ENCODE results near the gene ATP11A.

Gene ATP11A

DNA sequence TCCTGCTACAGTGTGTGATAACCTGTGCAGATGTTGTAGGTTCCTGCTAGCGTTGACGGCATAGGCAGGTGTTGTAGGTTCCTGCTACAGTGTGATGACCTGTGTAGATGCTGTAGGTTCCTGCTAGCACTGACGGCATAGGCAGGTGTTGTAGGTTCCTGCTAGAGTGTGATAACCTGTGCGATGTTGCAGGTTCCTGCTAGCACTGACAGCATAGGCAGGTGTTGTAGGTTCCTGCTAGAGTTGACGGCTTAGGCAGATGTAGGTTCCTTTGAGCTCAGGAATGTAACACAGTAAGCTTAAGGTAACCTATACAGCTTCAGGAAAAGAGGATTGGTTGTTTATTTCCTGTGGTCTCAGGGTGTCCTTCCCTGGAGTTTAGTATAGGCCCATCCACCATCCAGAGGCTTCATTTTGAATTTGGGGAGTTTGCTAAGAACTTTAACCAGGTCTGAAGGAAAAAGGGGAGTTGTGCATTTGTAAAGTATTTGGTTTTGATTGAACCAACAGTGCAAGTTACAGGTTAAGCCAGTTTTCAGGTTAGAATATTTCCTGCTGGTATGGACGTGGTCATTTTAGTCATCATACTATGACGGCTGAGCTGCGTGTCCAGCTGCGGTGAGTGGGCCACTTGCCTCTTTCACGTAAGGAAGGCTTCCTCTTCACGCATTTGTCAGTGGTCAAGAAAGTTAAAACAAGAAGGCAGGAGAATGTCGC lies 53.8 kb downstream of the ATP11A start:
- no peak for DNase-seq

DNA sequence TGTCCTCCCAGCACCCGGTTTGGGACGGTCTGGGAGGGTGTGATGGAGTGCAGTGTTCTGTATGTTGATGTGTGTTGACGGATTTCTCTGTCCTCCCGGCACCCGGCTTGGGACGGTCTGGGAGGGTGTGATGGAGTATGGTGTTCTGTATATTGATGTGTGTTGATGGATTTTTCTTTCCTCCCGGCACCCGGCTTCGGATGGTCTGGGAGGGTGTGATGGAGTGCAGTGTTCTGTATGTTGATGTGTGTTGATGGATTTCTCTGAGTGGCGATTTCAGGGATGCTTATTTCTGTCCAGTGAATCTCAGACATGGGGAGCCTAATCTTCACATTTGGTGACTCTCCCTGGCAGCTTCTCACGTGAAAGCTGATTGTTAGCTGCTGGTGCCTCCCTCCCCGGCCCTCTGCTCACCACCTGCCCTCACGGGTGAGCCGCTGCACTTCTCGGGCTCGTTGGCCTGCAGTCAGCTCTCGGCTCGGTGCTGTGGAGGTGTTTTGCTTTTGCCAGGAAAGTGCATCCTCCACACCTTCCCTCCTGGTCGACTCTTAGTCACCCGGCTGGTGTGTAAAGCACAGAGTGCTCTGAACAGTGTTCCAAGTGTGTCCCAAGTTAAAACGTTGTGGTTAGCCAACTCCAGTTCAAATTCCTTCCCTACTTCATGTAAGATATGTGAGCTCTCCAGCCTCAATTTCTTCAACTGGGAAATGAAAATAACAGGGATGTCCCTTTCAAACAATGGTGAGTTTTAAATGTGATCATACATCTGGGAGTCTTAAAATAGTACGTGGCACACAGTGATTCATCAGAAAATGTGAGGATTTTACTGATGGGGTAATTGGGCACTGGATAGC lies 54.6 kb downstream of the ATP11A start:
- DNase-seq: peak; percentile 21

DNA sequence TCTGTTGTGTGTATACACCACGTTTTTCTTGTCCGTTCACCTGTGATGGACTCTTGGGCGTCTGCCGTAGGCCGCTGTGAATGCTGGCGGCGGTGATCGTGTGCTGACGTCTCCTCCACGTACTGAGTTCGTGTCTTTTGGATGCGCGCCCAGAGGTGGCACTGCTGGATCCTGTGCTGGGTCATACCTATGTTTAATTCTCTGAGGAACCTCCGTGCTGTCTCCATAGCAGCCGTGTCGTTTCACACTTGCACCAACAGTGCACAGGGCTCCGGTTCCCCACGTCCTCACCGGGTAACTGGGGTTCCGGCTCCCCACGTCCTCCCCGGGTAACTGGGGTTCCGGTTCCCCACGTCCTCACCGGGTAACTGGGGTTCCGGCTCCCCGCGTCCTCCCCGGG lies 56.2 kb downstream of the ATP11A start:
- DNase-seq: no peak

DNA sequence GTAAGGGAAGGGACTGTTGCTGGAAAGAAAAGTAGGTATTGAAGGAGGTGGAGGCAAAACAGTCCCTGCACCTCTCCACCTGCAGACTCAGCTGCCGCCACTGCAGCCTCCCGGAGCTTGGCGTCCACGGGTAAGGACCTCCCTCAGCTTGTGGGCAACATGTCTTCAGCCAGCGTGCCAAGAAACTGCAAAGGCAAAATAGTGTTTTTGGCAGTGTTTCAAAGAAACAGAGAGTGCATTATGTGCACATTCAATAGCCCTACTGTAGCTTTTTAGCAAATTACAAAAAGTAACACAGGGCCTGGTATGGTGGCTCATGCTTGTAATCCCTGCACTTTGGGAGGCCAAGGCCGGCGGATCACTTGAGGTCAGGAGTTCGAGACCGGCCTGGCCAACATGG lies 57.4 kb downstream of the ATP11A start:
- DNase-seq: no peak

DNA sequence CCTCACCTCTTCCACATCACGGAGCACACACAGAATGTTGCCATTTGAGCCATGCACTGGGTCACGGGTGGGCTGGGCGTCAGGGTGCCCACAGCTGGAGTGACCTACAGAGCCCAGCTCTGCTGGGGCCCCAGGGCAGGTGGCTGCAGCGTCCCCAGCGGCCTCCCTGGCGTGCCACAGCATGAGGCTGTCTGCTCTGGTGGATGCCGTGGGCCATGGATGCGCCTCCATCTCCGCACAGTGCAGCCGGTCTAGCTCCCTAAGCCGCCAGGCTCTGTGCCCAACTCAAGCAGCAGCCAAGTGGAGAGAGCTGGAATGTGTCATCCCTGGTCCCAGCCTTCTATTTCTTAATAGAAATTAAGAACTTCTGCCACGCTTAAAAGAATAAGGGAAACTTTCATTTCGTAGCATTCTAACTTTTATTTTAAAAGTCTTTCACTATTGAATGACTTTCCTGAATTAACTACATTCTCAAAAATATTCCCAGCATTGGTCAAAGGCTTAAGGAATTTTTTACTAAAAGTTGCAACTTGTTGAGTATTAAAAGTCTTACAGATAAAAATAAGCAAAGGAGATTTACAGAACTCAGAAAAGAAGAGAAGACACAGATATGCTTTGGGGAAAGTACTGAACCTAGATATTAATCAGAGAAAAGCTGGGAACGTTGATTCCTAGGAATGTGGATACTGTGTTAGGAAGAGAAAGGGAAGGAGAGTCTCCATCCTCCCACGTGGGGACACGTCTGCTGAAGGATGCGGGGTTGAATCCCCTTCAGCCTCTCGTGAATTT lies 59.3 kb downstream of the ATP11A start:
- DNase-seq: no peak

DNA sequence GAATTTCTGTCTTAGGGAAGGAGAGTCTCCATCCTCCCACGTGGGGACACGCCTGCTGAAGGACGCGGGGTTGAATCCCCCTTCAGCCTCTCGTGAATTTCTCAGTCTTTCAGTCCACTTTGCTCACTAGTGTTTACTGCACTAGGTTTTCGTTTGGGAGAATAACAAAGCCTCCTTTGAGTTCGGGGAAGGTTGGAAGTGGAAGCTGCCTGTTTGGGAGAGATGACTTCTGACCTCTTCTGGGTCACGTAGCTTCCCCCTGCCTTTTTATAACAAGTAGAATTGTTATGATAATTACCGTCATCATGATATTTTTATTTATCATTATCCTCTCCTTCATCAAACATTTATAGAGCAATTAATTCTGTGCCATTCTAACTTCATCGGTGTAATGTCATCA lies 60.7 kb downstream of the ATP11A start:
- DNase-seq: no peak

DNA sequence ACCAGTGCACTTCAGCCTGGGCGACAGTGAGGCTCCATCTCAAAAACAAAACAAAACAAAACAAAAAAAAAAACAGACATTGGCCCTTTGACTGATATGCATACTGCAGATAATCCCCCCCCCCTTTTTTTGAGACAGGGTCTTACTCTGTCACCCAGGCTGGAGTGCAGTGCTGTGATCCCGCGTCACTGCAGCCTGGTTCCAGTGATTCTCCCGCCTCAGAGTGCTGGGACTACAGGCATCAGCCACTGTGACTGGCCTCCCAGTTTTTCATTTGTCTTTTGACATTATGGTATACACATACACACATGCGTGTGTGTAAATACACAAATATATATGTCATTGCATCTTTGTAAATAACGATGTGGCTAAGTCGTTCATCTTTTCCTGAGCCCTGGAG lies 61.8 kb downstream of the ATP11A start:
- no peak for DNase-seq

DNA sequence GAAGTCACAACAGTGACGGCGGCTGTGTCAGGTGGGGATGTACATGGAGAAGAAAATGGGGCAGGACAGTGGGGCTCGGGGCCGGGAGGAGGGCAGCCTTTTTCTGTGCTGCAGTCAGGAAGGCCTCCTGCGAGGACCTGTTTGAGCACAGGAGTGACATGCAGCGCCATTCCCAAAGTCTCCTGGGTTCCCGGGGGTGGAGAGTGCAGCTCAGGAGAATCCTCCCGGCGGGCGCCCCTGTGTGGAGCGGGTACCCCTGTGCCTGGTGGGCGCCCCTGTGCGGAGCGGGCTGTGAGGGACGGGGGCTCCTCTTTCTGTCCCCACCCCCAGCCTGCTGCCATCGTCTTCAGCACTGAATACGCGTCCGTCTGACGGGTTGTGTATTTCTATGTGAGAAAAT lies 62.4 kb downstream of the ATP11A start:
- DNase-seq: no peak

DNA sequence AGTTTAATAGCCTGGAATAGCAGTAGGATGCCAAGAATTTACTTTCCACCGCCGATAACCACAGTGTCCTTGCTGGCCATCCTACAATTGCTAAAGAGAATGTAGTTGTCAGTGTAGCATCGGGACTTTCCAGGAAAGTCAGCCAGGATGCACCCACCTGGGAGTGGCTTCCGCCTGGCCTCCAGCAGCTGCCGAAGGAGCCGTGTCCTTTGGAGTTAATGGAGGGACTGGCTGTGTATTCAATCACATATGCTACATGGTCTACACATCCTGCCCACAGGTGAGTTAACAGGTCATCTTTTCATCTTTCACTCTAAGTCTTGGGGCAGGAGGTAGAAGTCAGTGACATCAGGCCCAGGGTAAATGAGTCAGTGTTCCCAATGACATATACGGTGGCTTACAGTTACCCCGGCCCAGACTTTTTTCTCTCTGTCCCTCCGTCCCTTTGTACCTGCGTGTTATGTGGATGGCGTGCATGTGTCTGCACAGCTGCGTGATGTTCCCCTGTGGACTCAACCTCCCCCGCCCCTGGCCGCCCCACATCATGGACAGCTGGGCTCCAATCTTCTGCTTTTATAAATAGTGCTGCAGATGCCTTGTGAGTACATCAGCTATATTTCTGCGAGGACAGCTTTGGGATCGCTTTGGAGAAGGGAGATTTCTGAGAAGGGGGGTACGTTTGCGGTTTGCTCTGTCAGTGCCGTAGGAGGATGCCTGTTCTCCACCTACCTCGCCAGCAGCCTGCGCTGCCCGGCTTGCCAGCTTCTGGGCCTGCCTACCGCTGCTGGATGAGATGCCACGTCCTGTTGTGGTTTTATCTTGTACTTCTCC lies 63.1 kb downstream of the ATP11A start:
- DNase-seq: no peak

DNA sequence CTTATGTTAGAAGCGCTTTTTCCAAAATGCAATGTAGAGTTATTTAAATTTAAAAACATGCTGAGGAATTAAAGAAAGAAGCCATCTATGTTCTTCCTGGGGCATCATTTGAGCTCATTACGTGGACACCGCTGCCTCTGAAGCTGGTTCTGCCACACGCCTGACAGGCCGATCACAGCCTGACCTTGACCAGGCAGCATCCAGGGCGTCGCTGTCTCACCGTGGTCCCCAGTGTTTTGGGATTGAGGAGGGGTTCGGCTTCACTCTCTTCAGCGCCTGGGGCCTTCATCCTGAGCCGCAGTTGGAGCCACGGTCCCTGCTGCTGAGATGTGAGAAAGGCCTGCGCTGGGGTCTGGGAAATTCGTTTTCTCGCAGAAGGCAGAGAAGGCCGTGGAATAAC lies 64.0 kb downstream of the ATP11A start:
- DNase-seq: no peak

DNA sequence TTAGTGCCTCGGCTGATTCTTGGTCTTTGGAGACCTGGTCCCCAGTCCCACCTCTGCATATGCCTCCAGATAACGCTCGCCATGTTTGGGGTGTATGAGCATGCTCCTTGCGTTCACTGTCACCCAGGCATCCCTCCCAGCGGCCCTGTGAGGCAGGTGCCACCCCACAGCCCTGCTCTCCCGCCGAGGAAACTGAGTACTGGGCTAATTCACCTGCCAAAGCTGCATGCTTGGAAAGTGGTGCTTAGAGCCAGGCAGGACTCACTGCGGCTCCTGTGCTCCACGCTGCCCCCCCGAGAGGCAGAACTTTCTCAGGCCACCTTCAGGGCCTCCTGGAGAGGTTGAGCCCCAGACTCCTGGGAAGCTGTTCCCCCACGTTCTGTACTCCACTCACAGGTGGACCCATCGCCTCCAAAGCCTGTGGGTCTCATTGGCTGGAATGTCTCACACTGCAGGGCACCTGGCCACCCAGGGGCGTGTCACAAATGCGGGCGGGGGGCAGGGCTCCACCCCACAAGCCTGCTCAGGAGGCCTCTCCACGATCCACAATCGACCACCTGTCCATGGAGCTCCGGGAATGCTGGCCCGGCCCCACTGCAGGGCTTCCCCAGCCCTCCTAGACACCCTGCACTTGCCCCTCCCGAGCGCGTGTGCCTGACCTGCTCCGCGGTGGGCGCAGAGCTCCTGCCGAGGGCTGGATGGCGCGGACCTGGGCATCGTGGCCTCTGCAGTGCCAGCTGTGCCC lies 64.6 kb downstream of the ATP11A start:
- DNase-seq: no peak

DNA sequence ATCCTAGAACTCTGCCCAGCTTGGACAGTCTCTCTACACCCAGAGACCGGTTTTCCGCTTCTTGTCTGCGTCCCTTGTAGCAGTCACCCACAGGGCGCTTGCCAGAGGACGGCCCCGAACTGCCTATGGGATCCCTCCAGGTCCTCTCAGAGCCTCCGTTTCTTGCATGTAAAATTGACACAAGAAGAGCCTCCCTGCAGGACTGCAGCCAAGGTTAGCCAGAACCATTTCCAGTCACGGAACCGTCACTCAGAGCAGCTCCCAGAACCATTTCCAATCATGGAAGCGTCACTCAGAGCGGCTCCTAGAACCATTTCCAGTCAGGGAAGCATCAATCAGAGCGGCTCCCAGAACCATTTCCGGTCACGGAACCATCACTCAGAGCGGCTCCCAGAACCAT lies 65.5 kb downstream of the ATP11A start:
- DNase-seq: no peak

DNA sequence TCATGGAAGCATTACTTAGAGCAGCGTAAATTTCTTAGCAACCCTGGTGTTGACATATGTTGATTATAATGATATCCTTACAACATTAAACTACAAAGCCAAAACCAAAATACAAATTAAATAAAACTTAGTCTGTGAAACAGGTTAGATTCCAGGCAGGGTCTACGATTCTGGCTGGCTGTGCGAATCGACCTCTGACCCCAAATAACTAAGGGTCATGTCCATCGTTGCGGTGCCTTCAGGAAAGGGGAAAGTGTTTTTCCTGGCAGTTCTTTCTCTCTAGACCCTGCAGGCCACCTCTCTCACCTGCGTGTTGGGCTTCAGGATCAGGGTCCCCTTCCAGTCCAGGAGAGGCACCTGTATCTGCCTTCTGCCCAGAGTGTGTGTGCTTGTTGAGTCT lies 66.2 kb downstream of the ATP11A start:
- DNase-seq: no peak

DNA sequence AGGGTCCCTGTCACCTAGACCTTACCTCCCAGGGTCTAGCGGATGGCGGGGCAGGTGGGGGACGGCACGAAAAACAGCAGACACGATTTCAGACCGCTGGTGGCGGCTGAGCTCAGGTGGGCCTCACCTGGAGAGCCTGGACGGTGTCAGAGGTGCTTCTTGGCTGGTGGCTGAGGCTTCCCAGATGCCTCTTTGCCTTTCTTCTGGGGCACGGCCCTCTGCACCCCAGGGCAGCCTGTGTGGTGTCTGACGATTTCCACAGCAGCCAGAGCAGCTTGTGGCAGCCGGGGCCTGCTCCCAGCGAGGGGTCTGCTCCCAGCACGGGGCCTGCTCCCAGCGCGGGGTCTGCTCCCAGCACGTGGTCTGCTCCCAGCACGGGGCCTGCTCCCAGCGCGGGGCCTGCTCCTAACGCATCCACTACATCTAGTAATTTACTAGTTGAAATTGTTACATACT lies 66.7 kb downstream of the ATP11A start:
- DNase-seq: no peak

DNA sequence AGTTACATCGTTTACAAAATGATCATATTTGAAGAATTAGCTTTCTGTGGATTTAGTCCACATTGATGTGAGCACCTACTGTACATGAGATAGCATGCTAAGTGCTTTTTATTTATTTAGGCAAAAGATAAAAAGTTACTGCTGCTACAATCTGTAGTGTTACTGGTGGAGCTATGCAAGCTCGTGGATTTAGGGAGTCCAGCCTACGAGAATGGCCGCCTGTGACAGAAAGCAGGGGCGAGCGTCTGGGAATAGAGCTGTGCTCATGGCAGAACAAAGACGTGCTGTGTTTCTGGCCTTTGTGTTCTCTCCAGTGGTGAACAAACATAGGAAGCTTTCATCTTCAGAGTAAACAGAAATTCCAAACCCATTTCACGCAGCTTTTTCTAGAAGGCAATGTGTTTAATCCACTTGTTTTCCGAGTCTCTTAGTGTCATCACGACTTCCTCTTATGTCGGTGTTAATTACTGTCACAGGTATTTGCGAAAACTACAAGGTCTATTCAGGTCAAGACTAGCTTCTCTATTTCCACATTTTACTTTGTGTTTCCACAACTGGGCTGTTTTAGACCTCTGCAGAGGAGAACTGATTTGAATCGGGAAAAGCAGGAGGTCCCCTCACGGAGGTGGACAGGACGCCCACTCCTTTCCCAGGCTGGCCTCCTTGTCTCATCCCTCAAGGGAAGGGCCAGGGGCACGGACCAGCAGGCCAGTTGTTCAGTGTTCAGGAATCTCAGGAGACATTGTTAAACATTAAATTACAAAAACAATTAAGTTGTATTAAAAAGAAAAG lies 67.3 kb downstream of the ATP11A start:
- no peak for DNase-seq

DNA sequence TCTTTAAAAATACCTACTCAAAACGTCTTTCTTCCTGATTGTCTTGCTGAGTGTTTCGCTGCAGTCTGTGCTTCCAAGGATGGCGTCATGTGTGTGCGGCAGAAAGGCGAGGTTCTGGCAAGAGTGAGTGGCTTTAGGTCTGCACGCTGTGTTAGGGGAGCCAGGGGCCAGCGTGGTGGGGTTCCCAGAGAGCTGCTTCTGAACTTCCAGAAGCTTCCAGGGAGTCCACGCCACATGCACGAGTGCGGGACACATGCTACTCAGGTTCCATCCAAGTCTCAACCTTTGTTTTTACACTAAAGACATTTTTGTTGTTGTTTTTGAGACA lies 67.9 kb downstream of the ATP11A start:
- no peak for DNase-seq

DNA sequence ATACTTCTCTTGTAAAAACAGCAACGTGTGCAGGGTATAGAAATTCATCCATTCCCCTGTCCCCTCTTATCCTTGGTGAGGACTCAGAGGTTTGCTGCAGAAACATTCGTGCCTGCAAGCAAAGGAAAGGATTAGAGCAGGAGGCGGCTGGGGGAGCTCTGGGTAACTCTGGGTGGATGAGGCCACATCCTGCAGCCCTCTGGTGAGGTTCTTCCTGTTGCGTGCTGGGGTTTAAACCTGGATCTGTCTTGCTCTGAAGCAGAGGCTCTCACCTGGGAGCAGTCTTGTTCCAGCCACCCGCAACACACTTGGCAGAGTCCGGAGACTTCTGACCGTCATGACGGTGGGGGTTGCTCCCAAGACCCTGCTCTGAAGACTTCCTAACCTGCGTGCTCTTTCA lies 69.2 kb downstream of the ATP11A start:
- no peak for DNase-seq

DNA sequence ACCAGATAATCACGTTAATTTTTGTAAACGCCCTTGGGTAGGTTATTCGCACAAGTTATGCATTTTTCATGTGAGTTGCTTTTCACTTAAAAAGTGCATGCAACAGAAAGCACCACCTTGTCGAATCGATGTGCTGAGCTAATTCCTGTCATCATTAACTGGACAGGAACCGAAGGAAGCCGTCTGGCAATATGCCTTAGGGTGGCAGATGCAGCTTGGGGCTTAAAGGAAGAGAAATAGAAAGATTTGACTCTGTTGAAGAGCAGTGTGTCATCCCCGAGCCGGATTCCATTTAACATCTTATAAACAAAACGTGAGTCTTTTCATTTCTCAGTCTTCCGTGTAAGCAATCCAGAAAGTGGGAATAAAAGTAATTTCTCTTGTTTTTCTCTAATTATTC lies 70.0 kb downstream of the ATP11A start:
- no peak for DNase-seq

DNA sequence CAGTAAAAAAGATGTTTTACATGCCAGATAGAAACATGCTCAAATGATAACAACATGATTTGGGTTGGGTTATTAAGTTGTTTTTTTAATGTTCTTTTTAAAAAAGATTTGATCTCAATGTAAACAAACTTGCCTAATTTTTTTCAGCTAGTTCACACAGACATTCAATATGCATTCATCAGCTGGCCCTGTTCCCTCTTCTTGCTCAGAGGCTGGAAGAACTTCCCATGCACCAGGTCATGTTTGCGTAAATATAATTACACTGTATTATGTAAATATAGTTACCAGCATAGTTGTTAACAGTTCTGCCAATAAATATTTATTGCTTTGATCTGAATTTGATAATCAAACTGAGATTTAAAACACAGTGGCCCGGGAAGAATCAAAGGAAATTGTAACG lies 70.6 kb downstream of the ATP11A start:
- DNase-seq: no peak

DNA sequence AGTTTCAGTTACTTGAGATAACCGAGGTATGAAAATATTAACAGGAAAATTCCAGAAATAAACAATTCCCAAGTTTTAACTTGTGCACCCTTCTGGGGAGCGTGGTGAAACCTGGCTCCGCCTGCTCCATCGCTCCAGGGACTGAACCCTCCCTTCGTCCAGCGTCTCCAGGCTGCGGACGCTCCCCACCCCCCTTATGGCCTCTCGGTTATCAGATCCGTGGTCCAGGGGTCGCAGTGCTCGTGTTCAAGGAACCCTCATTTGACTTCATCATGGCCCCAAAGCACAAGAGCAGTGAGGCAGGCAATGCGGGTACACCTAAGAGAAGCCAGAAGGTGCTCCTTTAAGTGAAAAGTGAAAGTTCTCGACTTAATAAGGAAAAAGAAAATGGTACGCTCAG lies 71.1 kb downstream of the ATP11A start:
- no peak for DNase-seq
